ENCODE results near the gene NET1.

The NET1 gene

GRCh38 chr10:5481121-5481520 lies 68.8 kb downstream of the NET1 start:
- DNase-seq (ENCODE audit: low spot score), result no peak

DNA sequence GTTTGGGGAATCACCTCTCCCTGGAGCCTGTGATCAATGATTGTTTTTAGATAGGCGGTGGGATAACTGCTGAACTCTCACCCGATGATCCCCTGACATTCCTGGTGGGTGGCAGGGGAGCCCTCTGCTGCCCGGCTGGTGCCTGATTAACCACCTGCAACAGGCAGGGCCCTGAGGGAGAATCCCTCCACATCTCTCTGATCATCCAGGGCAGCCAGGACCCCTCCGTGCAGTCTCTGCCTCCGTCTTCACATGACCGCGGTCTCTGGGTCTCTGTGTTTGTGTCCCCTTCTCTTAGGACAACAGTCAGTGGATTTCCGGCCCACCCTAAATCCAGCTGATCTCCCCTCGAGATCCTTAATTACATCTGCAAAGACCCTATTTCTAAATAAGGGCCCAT lies 69.7 kb downstream of the NET1 start:
- DNase-seq (ENCODE audit: low spot score), result no peak

DNA sequence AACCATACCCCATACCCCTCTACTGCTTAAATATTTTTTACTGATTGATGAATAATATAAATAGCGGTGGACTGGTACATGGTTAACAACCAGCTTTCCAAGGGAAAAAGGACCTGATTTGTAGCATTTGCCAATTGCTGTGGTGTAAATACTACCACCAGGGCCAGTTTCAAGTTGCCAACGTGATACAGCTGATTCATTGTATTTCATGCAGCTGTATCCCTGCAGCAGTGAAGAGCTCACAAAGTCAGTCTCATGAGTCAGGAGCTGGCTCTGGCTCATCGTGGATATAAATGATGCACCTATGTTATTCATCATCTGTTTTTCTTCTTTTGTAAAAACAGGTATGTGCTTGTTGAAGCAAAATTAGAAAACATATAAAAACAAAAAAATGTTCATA lies 71.8 kb downstream of the NET1 start:
- DNase-seq (ENCODE audit: low spot score), result no peak

DNA sequence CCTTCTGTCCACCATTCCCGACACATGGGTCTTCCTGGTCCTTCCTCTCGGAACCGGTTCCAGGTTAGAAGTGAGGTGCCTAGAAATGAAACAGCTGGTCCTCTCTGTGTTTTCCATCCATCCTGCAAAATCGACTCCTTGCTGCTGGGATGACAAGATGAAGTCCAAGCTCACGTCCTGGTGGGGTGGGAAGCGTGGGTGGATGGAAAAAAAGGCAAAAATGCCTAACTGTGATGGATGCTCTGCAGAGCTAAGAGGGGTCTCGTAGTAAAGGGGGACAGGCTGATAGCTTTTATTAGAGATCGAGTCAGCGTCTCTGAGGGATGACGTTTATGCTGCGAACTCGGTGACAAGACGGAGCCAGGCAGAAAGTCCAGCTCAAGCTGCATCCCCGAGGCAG lies 72.9 kb downstream of the NET1 start:
- no peak for DNase-seq (ENCODE audit: low spot score)

- DNase-seq (ENCODE audit: low spot score), result no peak
These were observed 73.8 kb downstream of the NET1 start for GRCh38 chr10:5485948-5486852.

GRCh38 chr10:5486853-5487235 lies 74.5 kb downstream of the NET1 start:
- DNase-seq (ENCODE audit: low spot score), result no peak

GRCh38 chr10:5488272-5489161 lies 76.2 kb downstream of the NET1 start:
- no peak for DNase-seq (ENCODE audit: low spot score)

DNA sequence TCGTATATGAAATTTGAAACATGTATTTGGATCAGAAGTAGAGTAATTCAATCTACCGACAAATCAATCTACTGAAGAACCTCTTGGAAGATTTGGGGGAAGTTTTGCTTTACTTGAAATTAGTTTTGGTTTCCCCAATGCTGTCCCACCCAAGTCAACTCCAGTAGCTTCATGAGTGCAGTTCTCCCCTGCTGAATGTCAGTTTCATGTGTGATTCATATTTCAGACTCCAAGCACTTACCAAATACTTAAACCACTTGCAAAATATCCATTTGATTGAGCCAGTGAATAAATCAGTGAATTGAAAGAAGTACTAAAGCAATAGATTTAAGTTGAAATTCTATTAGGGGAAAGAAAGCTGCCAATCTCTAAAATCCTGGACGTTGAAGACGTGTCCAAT lies 77.7 kb downstream of the NET1 start:
- no peak for DNase-seq (ENCODE audit: low spot score)

DNA sequence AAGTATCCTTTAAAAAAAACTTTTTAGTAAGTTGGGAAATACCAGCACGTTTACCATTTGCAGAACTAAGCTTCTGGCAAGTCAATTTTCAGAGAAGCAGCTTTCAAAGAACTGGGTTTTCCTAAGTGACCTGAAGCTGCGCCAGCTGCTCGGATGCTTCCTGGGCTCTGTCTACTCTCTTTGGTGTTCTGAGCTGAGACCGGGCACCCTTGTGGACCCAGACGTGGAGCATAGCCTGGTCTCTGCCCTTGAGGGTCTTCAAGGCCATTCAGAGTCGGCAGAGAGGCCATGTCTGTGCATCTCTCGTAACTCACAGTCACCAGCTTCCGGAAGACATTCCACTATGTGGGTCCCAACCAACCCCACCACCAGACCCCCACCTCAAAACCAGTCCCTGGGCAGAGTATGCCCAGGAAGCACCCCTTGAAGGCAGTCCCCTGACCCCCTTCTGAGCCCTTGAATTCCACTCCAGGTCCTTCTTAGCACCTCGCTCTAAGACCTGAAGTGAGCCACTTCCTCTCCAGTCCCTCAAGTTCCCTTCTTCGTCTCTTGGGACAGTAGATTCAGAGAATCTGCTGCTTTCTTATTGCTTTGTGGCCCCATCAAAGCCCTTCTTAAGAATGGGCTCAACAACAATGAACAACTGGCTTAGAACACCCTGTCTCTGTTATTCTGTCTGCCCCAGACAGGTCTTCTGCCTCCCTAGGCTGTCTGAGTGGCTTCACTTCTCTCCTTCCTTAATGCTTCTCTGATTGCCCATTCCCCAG lies 78.5 kb downstream of the NET1 start:
- DNase-seq (ENCODE audit: low spot score), result no peak

GRCh38 chr10:5491477-5491876 lies 79.1 kb downstream of the NET1 start:
- DNase-seq (ENCODE audit: low spot score), result no peak

DNA sequence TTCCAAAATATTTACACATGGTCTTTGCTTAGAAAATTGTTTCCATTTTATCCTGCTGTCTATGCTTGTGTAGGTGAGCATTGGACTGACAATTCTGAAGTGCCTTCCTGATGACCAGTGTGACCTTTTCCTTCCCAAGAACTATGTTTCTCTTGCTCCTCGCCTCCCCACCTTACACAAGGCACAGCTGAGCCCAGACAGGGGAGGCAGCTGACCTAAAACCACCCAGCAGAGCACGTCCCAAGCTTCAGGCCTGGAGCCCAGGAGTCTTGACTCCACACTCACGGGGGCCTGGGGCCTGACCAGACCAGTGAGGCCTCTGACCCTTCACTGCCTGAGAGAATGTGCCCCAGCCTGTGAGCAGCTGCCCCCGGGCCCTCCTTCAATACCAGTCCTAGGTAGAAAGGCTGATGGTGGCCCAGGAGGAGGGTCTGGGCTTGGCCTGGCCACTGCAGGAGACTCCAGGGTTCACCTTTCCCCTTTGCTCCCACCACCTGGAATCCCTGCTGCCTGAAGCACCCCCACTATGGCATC lies 80.0 kb downstream of the NET1 start:
- no peak for DNase-seq (ENCODE audit: low spot score)

- DNase-seq (ENCODE audit: low spot score), result no peak
These were observed 80.7 kb downstream of the NET1 start for GRCh38 chr10:5492929-5493576.

DNA sequence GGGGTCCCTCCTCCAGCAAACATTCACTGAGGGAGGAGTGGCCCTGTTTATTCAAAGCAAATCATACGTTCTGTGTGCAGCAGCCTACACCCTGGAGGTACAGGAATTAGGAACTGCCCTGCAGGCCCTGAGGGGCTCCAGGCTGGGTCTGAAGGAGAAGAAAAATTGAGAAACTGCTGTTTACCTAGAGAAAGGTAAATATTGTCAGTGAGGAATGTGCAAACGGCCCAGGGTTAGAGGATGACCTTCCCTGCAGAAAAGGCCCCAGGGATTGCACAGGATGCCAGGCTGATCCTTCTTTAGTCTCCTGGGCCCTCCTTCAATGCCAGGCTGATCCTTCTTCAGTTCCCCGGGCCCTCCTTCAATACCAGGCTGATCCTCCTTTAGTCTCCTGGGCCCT lies 81.3 kb downstream of the NET1 start:
- DNase-seq (ENCODE audit: low spot score), result no peak

- DNase-seq (ENCODE audit: low spot score), result no peak
These were observed 82.3 kb downstream of the NET1 start for GRCh38 chr10:5494611-5495010.

DNA sequence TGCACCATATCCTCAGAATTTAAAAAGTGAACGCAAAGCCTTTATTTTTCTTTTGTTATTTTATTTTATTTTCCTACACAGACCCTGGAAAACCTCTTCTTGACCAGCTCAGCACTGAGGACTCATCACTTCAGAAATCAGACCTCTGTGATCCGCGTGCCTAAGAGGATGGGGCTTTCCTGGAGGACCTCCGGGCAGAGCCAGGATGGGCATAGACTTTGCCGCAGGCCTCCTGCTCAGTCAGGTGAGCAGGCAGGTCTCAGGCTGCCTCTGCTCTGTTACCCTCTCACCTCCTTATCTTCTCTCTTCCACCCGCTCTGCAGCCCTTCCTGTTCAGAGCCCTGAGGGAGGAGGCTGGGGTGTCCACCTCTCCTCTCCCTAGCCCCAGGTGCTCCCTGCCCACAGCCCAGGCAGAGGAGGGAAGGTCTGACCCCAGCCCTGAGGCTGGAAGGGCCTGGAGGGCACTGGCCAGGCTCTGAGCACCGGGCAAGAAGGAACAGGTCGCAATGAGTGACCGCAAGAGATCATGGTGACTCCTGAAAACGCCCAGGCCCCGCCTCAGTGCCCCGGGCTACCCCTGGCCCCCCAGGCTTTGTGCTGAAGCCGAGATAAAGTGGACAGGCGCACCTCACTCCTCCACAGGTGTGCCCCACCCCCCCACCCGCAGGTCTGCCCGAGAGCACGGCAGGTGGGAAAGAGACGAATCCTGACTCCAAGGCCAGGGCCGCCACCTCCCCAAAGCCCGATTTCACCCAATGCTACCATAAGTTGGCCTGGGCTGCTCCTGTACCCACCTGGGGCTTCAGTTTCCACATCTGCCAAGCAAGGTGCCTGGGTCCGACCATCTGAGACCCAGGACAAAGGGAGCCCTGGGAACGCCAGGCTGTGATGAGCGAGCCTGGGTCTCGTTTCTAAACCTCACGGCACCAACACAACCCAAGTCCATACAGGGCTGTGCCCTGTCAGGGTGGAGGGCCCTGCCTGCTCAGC lies 84.2 kb downstream of the NET1 start:
- no peak for DNase-seq (ENCODE audit: low spot score)

DNA sequence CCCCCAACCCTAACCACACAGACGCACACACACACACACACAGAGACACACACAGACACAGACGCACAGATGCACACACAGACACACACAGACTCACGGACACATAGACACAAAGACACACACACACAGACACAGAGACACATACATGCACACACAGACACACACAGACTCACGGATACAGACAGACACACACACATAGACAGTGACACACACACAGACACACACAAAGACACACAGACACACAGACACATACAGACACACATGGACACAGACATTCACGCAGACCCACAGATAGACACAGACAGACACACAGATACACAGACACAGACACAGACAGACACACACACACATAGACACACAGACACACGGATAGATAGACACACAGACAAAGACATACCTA lies 84.9 kb downstream of the NET1 start:
- DNase-seq (ENCODE audit: low spot score), result no peak

- no peak for DNase-seq (ENCODE audit: low spot score)
These were observed 85.8 kb downstream of the NET1 start for GRCh38 chr10:5497948-5498730.

- DNase-seq (ENCODE audit: low spot score), result no peak
These were observed 86.6 kb downstream of the NET1 start for GRCh38 chr10:5498791-5499492.
